ENCODE results near the gene SGSM2.

SGSM2 gene

GRCh38 chr17:2369551-2370210 lies 32.4 kb downstream of the SGSM2 start:
- no peak for DNase-seq

- DNase-seq = no peak
Measured at GRCh38 chr17:2370211-2370589, 32.9 kb downstream of the SGSM2 start.

GRCh38 chr17:2371183-2372130 lies 34.2 kb downstream of the SGSM2 start:
- no peak for DNase-seq

GRCh38 chr17:2372180-2372579 lies 34.9 kb downstream of the SGSM2 start:
- DNase-seq = no peak

- DNase-seq = no peak
Measured at GRCh38 chr17:2372681-2373080, 35.4 kb downstream of the SGSM2 start.

- DNase-seq = no peak
Measured at GRCh38 chr17:2373179-2373578, 35.9 kb downstream of the SGSM2 start.

- no peak for DNase-seq
Measured at GRCh38 chr17:2374549-2375285, 37.4 kb downstream of the SGSM2 start.

- DNase-seq = no peak
Measured at GRCh38 chr17:2375406-2375805, 38.1 kb downstream of the SGSM2 start.

GRCh38 chr17:2376107-2376506 lies 38.8 kb downstream of the SGSM2 start:
- no peak for DNase-seq

GRCh38 chr17:2377659-2378058 lies 40.4 kb downstream of the SGSM2 start:
- DNase-seq = no peak

GRCh38 chr17:2378905-2379304 lies 41.6 kb downstream of the SGSM2 start:
- DNase-seq = peak; percentile 79

GRCh38 chr17:2379489-2380225 lies 42.4 kb downstream of the SGSM2 start:
- no peak for DNase-seq

GRCh38 chr17:2380226-2380922 lies 43.1 kb downstream of the SGSM2 start:
- DNase-seq = peak; percentile 16

GRCh38 chr17:2380950-2381649 lies 43.8 kb downstream of the SGSM2 start:
- no peak for DNase-seq

GRCh38 chr17:2383628-2384167 lies 46.4 kb downstream of the SGSM2 start:
- DNase-seq = no peak

- DNase-seq = no peak
Measured at GRCh38 chr17:2384439-2385127, 47.3 kb downstream of the SGSM2 start.

- no peak for DNase-seq
Measured at GRCh38 chr17:2385240-2386210, 48.2 kb downstream of the SGSM2 start.

GRCh38 chr17:2386400-2387085 lies 49.2 kb downstream of the SGSM2 start:
- DNase-seq = peak; percentile 28
